ENCODE measurements around the gene ALS2CL. TPM values are rescaled to one million over a fixed set of nuclear protein-coding genes. Genes with fewer than 3 reads are reported as not detected.

ALS2CL gene
- total RNA-seq, 1 experiment from 2014 or later, result 67.5 TPM

GRCh38 chr3:46639221-46639620, 54.3 kb downstream of the ALS2CL start:
- CTCF ChIA-PET, result no interaction called here
- no TSS peak for BruUV-seq (replicated peaks)

GRCh38 chr3:46634856-46635255, 58.6 kb downstream of the ALS2CL start:
- TF ChIP-seq CTCF (conservative IDR thresholded peaks at IDR 0.05) (no peak), EZH2 (IDR thresholded peaks at IDR 0.05; ENCODE audit: low read depth) (no peak)
- no peak overlapping the region for H2AFZ ChIP-seq
- no peaks in the 10 kb centered on the region for H3K27me3 ChIP-seq (ENCODE audit: insufficient read depth, low read depth)
- CTCF ChIA-PET, result no interaction called here
- intact Hi-C loops (cut with micrococcal nuclease; ENCODE audit: unreplicated experiment), result no loop called here
- H3K36me3 ChIP-seq (ENCODE audit: low read depth), result no peaks in the 10 kb centered on the region
- no peaks in the 10 kb centered on the region for H4K20me1 ChIP-seq (ENCODE audit: insufficient read depth)
- no peaks in the 10 kb centered on the region for H3K9me3 ChIP-seq (ENCODE audit: insufficient read depth, low read depth)
- no peak overlapping the region for H3K27ac ChIP-seq
- DNase-seq, result no peak
- H3K4me2 ChIP-seq, result no peak overlapping the region
- H3K4me3 ChIP-seq, result no peak overlapping the region
- no peaks in the 10 kb centered on the region for H3K4me1 ChIP-seq (replicated peaks; ENCODE audit: insufficient read depth)
- H3F3A ChIP-seq (ENCODE audit: insufficient read depth, low read depth), result no peaks in the 10 kb centered on the region
- H3K79me2 ChIP-seq (ENCODE audit: low read depth), result no peaks in the 10 kb centered on the region
- no peaks in the 10 kb centered on the region for H3K9me2 ChIP-seq (ENCODE audit: insufficient read depth)
- POLR2A ChIA-PET (ENCODE audit: unreplicated experiment), result no interaction called here
- no TSS peak for BruUV-seq (replicated peaks)

More at GRCh38 chr3:46639221-46639620, 54.3 kb downstream of the ALS2CL start:
- H3K9me2 ChIP-seq (ENCODE audit: insufficient read depth), result no peaks in the 10 kb centered on the region
- no peaks in the 10 kb centered on the region for H4K20me1 ChIP-seq (ENCODE audit: insufficient read depth)
- no peaks in the 10 kb centered on the region for H3K36me3 ChIP-seq (ENCODE audit: low read depth)
- no peak for DNase-seq
- no peak overlapping the region for H3K27ac ChIP-seq
- H3F3A ChIP-seq (ENCODE audit: insufficient read depth, low read depth), result no peaks in the 10 kb centered on the region
- TF ChIP-seq EZH2 (IDR thresholded peaks at IDR 0.05; ENCODE audit: low read depth) (no peak), CTCF (conservative IDR thresholded peaks at IDR 0.05) (no peak)
- POLR2A ChIA-PET (ENCODE audit: unreplicated experiment), result interaction anchor here (0.6 to 0.7 kb wide), 3 partner anchors 69 to 1013 kb away, joined by 3 to 7 read pairs (median 5); no protein-coding TSS in a partner anchor
- intact Hi-C loops (cut with micrococcal nuclease; ENCODE audit: unreplicated experiment), result no loop called here
- H3K27me3 ChIP-seq (ENCODE audit: insufficient read depth, low read depth), result no peaks in the 10 kb centered on the region
- no peak overlapping the region for H3K4me2 ChIP-seq
- no peak overlapping the region for H3K4me3 ChIP-seq
- no peaks in the 10 kb centered on the region for H3K79me2 ChIP-seq (ENCODE audit: low read depth)
- H2AFZ ChIP-seq, result no peak overlapping the region
- H3K4me1 ChIP-seq (replicated peaks; ENCODE audit: insufficient read depth), result peaks cover 7% of the 10 kb centered on the region; the same call in 1 of the 2 replicates
- no peaks in the 10 kb centered on the region for H3K9me3 ChIP-seq (ENCODE audit: insufficient read depth, low read depth)

GRCh38 chr3:46632792-46633191, 60.7 kb downstream of the ALS2CL start:
- Histone ChIP-seq H3K4me3 (no peak overlapping the region), H4K20me1 (ENCODE audit: insufficient read depth) (no peaks in the 10 kb centered on the region), H3K36me3 (ENCODE audit: low read depth) (no peaks in the 10 kb centered on the region), H3K27ac (no peak overlapping the region), H3K79me2 (ENCODE audit: low read depth) (no peaks in the 10 kb centered on the region), H3F3A (ENCODE audit: insufficient read depth, low read depth) (no peaks in the 10 kb centered on the region), H3K9me3 (ENCODE audit: insufficient read depth, low read depth) (no peaks in the 10 kb centered on the region), H2AFZ (no peak overlapping the region), H3K27me3 (ENCODE audit: insufficient read depth, low read depth) (no peaks in the 10 kb centered on the region), H3K9me2 (ENCODE audit: insufficient read depth) (no peaks in the 10 kb centered on the region), H3K4me2 (no peak overlapping the region), H3K4me1 (replicated peaks; ENCODE audit: insufficient read depth) (no peaks in the 10 kb centered on the region)
- no peak for DNase-seq
- CTCF ChIA-PET, result interaction anchor here (1.0 kb wide), 1 partner anchor 145 kb away, joined by 3 read pairs; no protein-coding TSS in a partner anchor
- intact Hi-C loops (cut with micrococcal nuclease; ENCODE audit: unreplicated experiment), result no loop called here
- POLR2A ChIA-PET (ENCODE audit: unreplicated experiment), result no interaction called here
- no TSS peak for BruUV-seq (replicated peaks)
- TF ChIP-seq CTCF (conservative IDR thresholded peaks at IDR 0.05) (no peak), EZH2 (IDR thresholded peaks at IDR 0.05; ENCODE audit: low read depth) (no peak)

All from PC-9 (cell line).